GM19023 (cell line): ENCODE results near the gene LSM3.

Experiments used
- ATAC-seq: cut with Tn5 transposase; IDR thresholded peaks from one replicate; pipeline ENCODE4 v1.9.1; 2021; ENCODE audit warnings: mild to moderate bottlenecking, moderate library complexity; ENCODE audit not compliant: unreplicated experiment

The LSM3 gene

DNA sequence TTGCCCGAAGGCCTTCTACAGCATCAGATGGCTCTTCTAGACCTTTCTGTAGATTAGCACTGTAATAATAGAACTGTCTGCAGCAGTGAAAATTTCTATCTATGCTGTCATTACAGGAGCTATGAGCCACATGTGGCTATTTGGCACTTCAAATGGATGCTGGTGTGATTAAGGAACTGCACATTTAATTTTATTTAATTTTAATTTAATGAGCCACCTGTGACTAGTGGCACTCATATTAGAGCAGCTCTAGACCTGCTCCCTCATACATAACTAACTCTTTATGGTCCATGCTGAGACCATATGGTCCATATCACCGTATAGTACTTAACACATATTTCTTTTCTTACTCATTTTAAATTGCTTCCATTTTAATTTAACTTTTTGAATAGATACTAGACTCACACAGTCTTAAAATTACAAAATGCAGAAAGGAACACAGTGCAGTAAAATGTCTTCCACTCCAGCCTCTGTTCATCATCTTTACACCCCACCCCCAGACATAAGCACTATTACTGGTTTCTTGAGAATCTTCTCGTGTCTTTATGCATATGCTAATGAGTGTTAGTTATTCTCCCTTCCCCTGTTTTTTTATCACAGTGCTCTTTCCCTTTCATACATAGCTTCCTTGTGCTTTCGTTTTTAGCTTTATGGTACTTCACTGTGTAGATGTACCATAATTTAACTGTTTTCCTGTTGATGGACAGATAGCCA is 9.6 kb downstream of the LSM3 start:
- ATAC-seq = no peak

DNA sequence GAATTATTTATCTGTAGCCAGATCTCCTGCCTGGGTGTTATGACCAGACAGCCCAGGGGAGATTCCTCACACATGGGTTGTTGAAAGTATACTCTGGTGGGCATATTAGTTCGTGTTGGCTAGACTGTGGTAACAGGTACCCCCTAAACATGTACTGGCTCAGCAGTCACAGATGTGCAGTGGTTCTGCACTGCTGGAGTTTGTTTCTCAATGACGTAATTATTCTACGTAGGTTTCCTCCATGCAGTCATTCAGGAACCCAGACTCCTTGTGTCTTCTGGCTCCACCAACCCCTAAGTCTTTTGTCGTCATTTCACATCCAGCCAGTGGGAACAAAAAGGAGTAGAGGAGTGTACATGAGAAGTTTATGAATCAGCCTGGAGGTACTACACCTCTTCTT is 16.2 kb downstream of the LSM3 start:
- ATAC-seq = no peak

DNA sequence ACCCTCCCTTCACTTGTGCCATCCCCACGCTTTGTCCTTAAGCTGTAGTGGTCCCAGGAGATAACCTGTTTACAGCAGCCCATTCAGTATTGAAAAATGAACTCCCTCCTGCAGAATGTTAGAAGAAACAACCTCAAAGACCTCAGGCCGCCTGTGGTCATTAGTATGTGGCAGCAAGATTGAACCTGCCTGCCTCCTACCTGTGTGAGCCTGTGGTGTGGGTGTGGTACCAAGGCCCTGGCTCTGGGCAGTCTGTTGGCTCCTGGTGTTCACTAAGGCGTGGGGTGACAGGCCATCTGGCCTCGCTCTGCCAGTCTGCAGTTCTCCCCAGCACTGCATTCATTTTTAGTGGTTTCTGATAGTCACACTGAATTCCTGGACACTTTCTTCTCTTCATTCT is 21.0 kb downstream of the LSM3 start:
- ATAC-seq = no peak

DNA sequence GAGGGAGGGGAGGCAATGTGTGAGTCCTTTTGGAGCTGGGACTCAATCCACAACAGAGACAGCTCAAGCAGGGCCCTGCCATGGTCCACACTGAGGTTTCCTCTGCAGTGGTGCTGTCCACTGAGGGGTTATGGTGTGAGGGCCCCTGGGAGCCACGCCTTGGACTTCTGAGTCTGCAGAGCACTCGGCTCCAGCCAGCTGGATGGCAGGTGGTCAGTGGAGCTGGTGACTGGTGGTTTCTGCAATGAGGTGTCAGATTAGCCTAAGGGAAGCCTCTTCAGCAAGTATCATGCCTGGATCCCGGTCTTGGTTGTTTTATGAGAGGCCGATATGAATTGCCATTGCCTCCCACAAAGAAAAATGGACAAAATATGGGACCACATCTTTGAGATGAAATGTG is 21.7 kb downstream of the LSM3 start:
- no peak for ATAC-seq

DNA sequence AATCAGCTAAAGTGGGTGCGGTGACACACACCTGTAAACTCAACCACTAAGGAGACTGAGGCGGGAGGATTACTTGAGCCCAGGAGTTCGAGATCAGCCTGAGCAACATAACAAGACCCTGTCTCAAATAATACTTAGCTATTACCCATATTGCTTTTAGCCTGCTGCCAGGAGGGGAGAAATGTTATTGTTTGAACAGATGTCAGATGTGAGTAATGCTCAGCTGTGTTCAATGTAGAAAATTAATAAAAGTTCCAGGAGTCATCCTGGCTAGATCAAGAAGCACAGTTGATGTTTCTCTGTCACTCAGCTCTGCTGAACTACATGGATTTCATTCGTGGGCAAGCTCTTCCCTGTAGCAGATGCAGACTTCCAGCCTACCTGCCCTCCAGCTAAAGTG is 22.2 kb downstream of the LSM3 start:
- no peak for ATAC-seq

DNA sequence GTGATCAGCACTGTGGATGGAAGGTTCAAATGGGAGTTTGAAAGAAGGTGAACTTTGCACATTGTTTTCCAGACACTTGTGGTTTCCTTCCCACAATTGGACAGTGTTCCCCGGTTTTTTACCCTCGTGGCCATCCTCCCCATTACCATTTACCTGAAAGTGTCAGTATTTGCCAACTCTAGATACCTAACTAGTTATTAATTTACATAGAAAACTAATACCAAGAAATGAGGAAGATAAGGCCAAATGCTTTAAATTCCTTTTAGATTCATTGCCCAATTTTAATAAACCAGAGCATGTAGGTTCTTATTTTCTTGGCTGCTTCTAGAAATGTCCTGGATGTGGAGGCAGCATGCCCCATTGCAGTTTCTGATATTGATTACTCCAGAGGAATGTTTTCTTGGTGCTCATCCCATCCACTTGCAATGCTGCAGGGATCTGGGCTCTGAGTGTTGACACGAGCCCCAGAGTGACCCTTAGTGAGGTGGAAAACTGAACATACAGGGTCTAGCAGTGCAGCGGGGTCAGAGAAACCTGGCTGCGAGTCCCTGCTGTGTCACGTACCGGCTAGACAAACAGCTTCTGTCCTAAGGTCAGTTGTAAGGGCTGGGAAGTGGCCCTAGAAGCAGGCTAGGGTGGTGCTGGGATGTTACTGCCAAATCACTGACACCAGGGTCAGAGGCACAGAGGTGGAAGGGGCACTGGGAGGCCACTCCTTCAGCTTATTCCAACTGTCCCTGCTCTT is 23.5 kb downstream of the LSM3 start:
- no peak for ATAC-seq

DNA sequence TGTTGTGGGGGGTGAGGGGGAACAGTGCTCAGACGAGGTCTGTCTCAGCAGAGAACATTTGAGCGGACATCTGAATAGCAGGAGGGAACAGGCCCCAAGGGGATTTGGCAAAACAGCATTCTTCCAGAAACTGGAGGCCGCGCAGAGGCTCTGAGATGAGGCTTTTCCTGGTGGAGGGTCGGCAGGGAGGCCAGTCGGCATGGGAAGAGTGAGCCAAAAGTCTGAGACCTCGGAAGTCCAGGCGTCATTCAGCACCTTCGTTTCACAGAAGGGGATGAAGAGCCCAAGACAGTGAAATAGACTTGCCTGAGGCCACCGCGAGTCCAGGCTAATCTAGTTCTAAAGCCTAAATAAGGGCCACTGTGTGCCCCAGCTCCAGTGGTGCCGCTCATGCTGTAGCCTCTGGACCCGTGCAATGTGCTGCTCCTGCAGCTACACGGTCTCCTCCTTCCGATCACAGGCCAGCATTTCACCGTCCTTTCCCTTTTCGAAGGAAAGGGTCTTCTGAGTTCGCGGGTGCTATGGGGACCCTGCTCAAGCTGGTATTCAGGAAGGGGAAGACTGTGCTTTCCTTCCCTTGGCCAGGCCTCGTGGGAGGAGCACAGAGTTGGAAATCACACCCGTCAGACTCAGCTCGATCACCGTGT is 24.4 kb downstream of the LSM3 start:
- no peak for ATAC-seq

DNA sequence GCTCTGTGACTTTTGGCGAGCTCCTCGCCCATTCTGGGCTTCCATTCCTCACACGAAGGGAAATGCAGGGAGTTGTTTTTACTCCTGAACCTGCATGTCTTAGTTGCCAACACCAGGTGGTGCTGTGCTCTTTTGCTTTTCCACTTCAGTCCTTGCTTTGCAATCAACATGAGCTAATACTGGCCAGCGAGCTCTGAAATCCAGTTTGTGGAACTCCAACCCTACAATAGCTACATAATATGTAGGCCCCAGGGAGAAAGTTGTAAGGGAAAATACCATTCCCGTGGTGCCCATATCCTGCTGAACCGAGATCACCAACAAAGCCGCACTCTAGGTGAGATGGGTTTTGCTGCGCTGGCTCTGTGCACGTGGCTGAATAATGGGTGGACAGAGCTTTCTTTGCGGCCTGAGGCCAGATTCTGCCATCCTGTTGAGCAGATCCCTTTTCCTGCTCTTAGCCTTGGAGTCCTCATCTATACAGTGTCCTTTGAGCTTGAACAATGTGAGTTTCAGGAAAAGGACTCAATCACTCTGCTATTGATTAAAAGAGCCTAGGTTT is 25.0 kb downstream of the LSM3 start:
- peak; percentile 55 for ATAC-seq

DNA sequence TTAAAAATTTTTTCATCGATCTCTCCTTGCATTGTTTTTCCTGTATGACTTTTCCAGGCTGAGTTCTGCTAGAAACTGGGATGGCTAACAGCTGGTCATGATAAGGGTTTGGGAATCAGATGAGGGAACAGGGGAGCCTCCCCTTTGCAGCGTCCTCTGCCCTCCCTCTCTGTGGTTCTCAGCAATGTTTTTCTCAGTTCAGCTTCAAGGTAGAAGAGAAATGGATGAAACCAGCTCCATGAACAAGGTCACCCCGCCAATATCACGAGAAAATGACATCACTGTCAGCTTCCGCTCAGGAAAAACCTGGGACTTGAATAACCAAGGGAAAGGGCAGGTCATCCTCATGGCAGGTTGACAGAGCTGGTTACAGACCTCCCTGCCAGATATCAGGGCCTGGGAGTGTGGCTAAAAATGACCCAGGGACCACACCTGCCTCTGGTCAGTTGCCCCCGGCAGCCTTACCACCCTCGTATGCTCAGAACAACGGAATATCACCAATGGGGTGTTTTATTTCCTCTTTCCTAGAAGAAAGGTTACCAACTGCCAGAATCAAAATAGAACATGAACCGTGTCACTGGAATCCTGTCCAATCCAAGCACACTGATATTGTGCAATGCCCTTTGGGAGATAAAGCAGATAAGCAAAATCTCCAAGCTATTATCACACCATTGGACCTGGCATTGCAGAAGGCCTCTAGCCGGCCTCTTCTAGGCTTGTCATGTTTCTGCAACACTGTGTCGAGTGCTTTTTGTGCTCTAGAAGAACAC is 26.1 kb downstream of the LSM3 start:
- ATAC-seq = no peak

DNA sequence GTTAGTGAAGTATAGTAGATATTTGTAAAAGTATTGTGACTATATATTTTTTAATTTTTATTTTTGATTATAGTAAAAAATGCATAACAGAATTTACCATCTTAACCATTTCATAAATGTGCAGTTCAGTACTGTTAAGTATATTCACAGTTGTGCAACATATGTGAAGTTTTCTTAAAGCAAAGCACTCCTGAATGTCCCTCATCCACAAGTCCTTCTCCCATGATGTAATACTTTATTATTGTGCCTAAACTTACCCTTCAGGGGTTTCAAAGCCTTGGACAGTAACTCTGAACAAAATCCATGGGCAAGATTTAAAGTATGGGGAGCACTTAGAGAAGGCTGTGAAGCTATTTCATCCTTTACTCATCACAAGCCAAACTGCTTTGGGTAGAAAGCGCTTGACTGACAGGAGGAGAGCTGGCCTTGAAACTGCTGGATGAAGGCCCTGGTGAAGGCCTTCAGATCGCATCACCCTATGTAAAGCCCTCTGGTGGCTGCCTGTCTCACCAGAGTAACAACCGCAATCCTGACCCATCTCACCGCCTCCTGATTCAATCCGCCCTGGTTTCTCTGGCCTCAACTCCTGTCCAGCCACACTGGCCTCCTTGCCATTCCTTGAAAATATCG is 28.0 kb downstream of the LSM3 start:
- no peak for ATAC-seq

DNA sequence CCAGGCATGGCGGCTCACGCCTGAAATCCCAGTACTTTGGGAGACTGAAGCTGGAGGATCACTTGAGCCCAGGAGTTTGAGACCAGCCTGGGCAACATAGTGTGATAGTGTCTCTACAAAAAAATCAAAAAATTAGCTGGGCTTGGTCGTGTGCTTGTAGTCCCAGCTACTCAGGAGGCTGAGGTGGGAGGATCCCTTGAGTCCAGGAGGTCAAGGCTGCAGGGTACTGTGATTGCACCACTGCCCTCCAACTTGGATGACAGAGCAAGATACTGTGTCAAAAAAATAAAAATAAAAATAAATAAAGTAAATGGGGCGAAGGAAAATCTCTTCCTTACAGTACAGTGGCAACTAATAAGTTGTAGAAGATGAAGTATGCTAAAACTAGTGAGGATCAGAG is 29.6 kb downstream of the LSM3 start:
- ATAC-seq = no peak

DNA sequence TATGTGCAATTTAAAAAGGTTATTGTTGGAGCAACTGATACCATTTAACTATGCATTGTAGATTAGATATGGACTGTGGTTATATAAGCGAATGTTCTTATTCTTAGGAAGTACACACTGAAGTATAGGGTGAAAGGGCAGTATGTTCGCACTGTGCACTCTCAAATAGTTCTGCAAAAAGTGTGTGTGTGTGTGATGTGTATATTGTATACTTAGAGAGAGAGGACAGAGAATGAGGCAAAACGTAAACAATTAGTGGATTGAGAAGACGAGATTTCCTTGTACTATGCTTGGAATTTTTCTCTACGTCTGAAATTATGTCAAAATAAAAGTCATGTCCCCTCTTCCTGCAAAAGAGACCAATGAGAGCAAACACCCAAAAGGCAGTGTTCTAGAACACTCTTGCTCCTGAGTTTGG is 30.4 kb downstream of the LSM3 start:
- no peak for ATAC-seq

DNA sequence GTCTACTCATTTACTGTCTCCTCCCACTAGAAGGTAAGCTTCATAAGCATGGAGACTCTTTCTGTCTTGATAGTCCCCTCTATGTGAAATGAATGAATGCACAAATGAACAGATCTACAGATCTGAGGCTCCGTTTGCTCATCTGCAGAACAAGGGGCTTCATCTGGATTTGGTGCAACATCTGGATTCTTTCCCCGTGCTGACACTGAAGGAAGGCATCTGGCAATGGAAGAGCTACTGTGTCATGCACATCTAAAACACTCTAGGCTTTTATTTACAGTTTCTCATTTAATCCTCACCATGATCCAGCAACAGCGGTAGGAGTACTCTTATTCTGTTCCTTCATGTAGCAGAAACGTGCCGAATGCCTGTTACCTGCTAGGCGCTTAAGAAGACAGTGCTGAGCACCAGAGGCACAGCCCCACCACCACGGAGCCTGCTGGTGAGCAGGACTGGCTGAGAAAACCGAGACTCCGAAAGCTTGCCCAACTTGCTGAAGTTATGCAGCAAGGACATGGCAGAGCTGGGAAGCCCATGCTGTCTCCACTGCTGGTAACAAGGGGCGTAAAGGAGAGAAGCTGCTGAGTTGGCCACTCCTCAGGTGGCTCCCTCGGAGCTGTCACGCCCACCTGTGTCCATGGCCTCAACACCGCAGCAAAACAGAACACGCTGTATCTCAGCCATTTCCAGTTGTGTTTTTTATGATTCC is 31.1 kb downstream of the LSM3 start:
- ATAC-seq = no peak

DNA sequence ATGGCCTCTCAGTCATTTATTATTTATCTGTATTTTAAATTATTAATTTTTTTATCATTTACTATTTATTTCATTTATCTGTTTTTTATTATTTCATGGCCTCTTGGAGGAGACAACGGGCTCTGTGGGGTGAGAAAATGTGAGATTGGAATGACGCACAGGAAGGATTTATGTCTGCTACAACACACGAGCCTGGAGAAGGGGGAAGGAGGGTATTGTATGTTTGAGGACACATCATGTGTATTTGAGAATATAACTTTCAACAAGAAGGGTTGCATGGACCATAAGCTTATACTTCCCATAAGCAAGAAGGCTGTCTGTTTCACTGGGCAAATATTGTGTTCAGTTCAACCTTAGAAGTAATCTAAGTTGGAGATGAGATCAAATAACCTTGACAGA is 31.7 kb downstream of the LSM3 start:
- no peak for ATAC-seq

DNA sequence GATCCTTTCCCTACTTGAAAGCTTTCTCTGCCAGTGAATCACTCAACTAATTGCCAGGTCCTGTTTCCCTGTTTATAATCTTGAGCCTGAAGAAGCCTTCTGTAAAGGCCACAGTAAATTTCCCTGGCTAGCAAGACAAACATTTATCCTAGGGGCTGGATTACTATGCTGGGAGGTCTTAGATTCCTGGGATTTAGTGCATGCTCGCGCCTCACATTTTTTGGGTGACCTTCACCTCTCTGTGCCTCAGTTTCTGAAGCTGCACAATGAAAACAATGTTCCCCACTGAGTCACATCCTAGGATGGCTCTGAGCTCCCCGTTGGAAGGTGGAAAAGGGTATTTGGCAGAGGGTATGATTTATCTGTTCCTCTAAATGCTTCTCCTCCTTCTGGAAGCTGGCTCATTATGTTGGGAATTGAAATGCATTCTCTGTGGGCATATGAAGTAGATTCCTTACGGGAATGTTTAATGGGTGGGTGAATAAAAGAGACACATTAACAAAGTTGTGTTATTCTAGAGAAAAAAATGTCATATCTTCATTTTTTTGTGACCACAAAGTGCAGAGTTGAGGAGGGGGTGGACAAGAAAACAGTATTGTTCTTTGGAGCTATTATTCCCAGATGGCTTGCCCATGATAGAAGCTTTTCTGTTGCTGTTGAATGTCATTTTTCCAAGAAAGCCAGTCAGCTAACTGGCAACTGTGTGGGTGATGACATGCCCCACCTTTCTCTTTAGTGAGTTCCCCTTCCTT is 32.4 kb downstream of the LSM3 start:
- ATAC-seq = no peak

DNA sequence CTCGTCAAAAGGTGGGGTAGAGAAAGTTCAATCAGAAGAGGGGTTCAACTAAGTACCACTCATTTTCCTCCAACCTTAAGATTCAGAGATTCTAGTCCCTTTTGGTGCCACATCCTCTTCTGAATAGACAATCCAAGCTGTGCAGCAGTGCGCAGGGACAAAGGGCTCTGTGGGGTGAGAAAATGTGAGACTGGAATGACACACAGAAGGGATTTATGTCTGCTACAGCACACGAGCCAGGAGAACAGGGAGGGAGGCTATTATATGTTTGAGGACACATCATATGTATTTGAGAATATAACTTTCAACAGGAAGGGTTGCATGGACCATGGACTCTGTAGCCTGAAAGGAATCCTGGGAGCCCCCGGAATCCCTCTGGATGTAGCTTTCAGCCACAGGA is 33.0 kb downstream of the LSM3 start:
- no peak for ATAC-seq

DNA sequence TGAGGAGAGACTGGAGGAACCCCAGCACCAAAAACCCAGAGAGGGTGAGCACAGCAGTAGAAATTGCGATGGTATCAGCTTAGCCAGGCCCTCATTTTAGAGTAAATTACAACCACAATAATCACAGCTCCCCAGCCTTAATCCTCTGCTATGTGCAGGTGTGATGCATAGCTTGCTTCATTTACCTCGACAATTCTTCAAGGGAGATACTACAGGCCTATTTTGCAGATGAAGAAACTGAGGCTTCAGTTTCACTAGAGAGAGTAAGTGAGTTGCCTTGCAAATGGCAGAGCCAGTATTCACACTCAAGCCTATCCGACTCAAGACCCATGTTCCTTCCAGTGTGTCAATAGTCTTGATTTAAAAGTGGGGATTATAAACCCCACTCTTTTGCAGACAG is 33.4 kb downstream of the LSM3 start:
- no peak for ATAC-seq

DNA sequence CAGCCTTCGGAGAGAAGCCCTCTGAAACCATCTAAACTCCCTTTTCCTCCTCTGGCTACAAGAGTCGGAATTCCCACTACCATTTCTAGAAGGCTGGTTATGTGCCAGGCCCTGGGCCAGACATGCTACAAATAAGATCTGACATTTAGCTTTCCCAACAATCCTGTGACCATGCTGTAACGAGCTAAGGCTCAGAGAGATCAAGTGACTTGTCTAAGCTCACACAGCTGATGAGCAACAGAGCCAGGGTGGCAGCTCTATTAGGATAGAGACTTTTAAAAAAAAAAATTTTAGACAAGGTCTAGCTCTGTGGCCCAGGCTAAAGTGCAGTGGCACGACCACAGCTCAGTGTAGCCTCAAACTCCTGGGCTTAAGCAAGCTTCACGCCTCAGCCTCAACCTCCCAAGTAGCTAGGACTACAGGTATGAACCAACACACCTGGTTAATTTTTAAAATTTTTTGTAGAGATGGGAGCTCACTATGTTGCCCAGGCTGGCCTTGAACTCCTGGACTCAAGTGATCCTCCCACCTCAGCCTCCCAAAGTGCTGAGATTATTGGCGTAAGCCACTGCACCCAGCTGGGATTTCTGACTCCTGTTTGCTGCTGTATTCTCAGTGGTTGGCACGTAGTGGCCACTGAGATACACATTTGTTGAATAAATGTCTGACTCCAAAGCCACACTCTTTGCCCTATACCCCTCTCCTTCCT is 34.6 kb downstream of the LSM3 start:
- no peak for ATAC-seq

DNA sequence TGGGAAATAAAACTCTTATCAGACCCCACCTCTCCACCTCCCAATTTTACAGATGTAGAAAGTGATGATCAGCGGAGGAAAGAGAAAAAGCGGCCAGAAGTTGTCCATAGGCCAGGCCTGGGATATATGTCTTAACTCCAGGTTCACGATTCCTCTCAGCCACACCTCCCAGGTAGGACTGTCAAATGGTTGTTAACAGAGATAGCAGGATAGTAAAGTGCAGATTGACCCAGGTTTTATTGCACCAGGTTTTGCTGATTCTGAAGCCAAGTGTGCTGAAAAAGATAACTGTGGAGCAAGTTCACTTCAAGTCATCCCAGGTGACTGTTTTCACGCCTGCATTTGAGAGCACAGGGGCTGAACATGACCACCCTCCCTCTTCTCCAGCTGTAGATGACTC is 36.1 kb downstream of the LSM3 start:
- no peak for ATAC-seq
